ENCODE data around the gene ELP4. TPM values are rescaled to one million over a fixed set of nuclear protein-coding genes. Genes with fewer than 3 reads are reported as not detected.

Gene ELP4
- total and polyA plus RNA-seq, 2 experiments from 2014 or later, result 28.2 to 38.3 TPM

- Mint-ChIP-seq H3K4me1 (peaks cover 58% of the 10 kb centered on the region), H3K4me3 (peak overlapping the region; percentile 76), H3K27me3 (ENCODE audit: insufficient read depth, low read depth, poor library complexity) (peaks cover 96% of the 10 kb centered on the region), H3K9me3 (peaks cover 14% of the 10 kb centered on the region), H3K36me3 (ENCODE audit: low read depth) (peaks cover 4% of the 10 kb centered on the region; the same call in 1 of the 3 replicates), H3K27ac (no peak overlapping the region)
- H3K27ac ChIP-seq (ENCODE audit: low read depth), result no peak overlapping the region
- peak overlapping the region; percentile 71 for H3K4me3 ChIP-seq
- H3K9me2 ChIP-seq (ENCODE audit: insufficient read depth), result no peaks in the 10 kb centered on the region
- peaks cover 99% of the 10 kb centered on the region for H3K27me3 ChIP-seq (ENCODE audit: insufficient read depth)
- peaks cover 31% of the 10 kb centered on the region for H3F3A ChIP-seq (replicated peaks; ENCODE audit: low read depth)
- peaks cover 74% of the 10 kb centered on the region for H3K4me1 ChIP-seq (ENCODE audit: insufficient read depth)
- TF ChIP-seq EZH2 (IDR thresholded peaks at IDR 0.05; ENCODE audit: low read depth, unreplicated experiment), result peak; percentile 97
- TF ChIP-seq EZH2phosphoT487 (IDR thresholded peaks at IDR 0.05; ENCODE audit: unreplicated experiment), result peak; percentile 99
- TF ChIP-seq NANOG (IDR thresholded peaks at IDR 0.05; ENCODE audit: borderline replicate concordance), result no peak
- H3K4me2 ChIP-seq, result peak overlapping the region; percentile 74
- peak overlapping the region; percentile 87; the same call in 1 of the 2 replicates for H2AFZ ChIP-seq
- H3K36me3 ChIP-seq (ENCODE audit: insufficient read depth), result no peaks in the 10 kb centered on the region
- ATAC-seq, result peak; percentile 0; the same call in 2 of the 3 replicates
- H4K20me1 ChIP-seq (replicated peaks; ENCODE audit: insufficient read depth), result no peaks in the 10 kb centered on the region
- DNase-seq (ENCODE audit: low spot score), result peak; percentile 51
- no peaks in the 10 kb centered on the region for H3K79me2 ChIP-seq (replicated peaks; ENCODE audit: insufficient read depth)
Observed at GRCh38 chr11:31812383-31813381, 303.1 kb downstream of the ELP4 start.

GRCh38 chr11:31813391-31814175, 304.0 kb downstream of the ELP4 start:
- Mint-ChIP-seq H3K27ac (no peak overlapping the region), H3K9me3 (peaks cover 14% of the 10 kb centered on the region), H3K27me3 (ENCODE audit: insufficient read depth, low read depth, poor library complexity) (peaks cover 96% of the 10 kb centered on the region), H3K36me3 (ENCODE audit: low read depth) (peaks cover 4% of the 10 kb centered on the region; the same call in 1 of the 3 replicates), H3K4me1 (peaks cover 50% of the 10 kb centered on the region), H3K4me3 (peak overlapping the region; percentile 65)
- Histone ChIP-seq H3K27ac (ENCODE audit: low read depth) (no peak overlapping the region), H3K27me3 (ENCODE audit: insufficient read depth) (peaks cover 99% of the 10 kb centered on the region), H3K4me1 (ENCODE audit: insufficient read depth) (peaks cover 71% of the 10 kb centered on the region), H3K36me3 (ENCODE audit: insufficient read depth) (no peaks in the 10 kb centered on the region), H3K79me2 (replicated peaks; ENCODE audit: insufficient read depth) (no peaks in the 10 kb centered on the region), H3K4me2 (peak overlapping the region; percentile 74), H3K4me3 (peak overlapping the region; percentile 71), H2AFZ (peak overlapping the region; percentile 69; the same call in 1 of the 2 replicates), H3F3A (replicated peaks; ENCODE audit: low read depth) (peaks cover 34% of the 10 kb centered on the region), H4K20me1 (replicated peaks; ENCODE audit: insufficient read depth) (no peaks in the 10 kb centered on the region), H3K9me2 (ENCODE audit: insufficient read depth) (no peaks in the 10 kb centered on the region)
- DNase-seq (ENCODE audit: low spot score) (peak; percentile 58), ATAC-seq (no peak)
- TF ChIP-seq CREB1 (CRISPR knock-in tag; IDR thresholded peaks at IDR 0.05; ENCODE audit: low read depth) (0 out of 2 replicates have a peak, but pooled peaks have one; percentile 62), ETS1 (IDR thresholded peaks at IDR 0.05) (no peak), REST (IDR thresholded peaks at IDR 0.05; ENCODE audit: unreplicated experiment) (no peak), EZH2 (IDR thresholded peaks at IDR 0.05; ENCODE audit: low read depth, unreplicated experiment) (peak; percentile 99), EZH2phosphoT487 (IDR thresholded peaks at IDR 0.05; ENCODE audit: unreplicated experiment) (peak; percentile 60), NANOG (IDR thresholded peaks at IDR 0.05; ENCODE audit: borderline replicate concordance) (no peak), CTCF (conservative IDR thresholded peaks at IDR 0.05; ENCODE audit: low read depth in 2 of 2) (no peak), JUNB (IDR thresholded peaks at IDR 0.05; ENCODE audit: unreplicated experiment) (no peak), STAT1 (IDR thresholded peaks at IDR 0.05; ENCODE audit: unreplicated experiment) (no peak), ZNF114 (CRISPR knock-in tag; IDR thresholded peaks at IDR 0.05) (no peak), ZNF331 (CRISPR knock-in tag; IDR thresholded peaks at IDR 0.05; ENCODE audit: low read depth) (no peak)
